ENCODE results near the gene CCNT1.
"Not testable (repeated sequence)": the region's sequence is repeated elsewhere in the genome, so short reads cannot be mapped to it uniquely, and the experiment has no call there.

The CCNT1 gene

GRCh38 chr12:48716493-48717251, at the start of gene CCNT1:
Gene CCNT1 (minus strand): TSS chr12:48716707. CDS start chr12:48716675, 32 bp downstream.
- DNase-seq (ENCODE audit: low read depth, low spot score): peak; percentile 100

- DNase-seq (ENCODE audit: low read depth, low spot score): no peak
Measured at GRCh38 chr12:48765753-48766162, 49.3 kb upstream of the CCNT1 start.

GRCh38 chr12:48764521-48764920, 48.0 kb upstream of the CCNT1 start:
- no peak for DNase-seq (ENCODE audit: low read depth, low spot score)

- DNase-seq (ENCODE audit: low read depth, low spot score): peak; percentile 17
Measured at GRCh38 chr12:48758737-48759136, 42.2 kb upstream of the CCNT1 start.

- no peak for DNase-seq (ENCODE audit: low read depth, low spot score)
Measured at GRCh38 chr12:48758186-48758585, 41.7 kb upstream of the CCNT1 start.

GRCh38 chr12:48750769-48751356, 34.4 kb upstream of the CCNT1 start:
- no peak for DNase-seq (ENCODE audit: low read depth, low spot score)

GRCh38 chr12:48750215-48750614, 33.7 kb upstream of the CCNT1 start:
- no peak for DNase-seq (ENCODE audit: low read depth, low spot score)

- peak; percentile 15 for DNase-seq (ENCODE audit: low read depth, low spot score)
Measured at GRCh38 chr12:48744251-48745008, 27.9 kb upstream of the CCNT1 start.

- DNase-seq (ENCODE audit: low read depth, low spot score): no peak
Measured at GRCh38 chr12:48739618-48740269, 23.2 kb upstream of the CCNT1 start.

GRCh38 chr12:48736456-48736855, 19.9 kb upstream of the CCNT1 start:
- no peak for DNase-seq (ENCODE audit: low read depth, low spot score)

- DNase-seq (ENCODE audit: low read depth, low spot score): no peak
Measured at GRCh38 chr12:48728807-48729206, 12.3 kb upstream of the CCNT1 start.

- DNase-seq (ENCODE audit: low read depth, low spot score): not testable (repeated sequence)
Measured at GRCh38 chr12:48720737-48721136, 4.2 kb upstream of the CCNT1 start.

GRCh38 chr12:48720171-48720570, 3.7 kb upstream of the CCNT1 start:
- not testable (repeated sequence) for DNase-seq (ENCODE audit: low read depth, low spot score)

- not testable (repeated sequence) for DNase-seq (ENCODE audit: low read depth, low spot score)
Measured at GRCh38 chr12:48719002-48719401, 2.5 kb upstream of the CCNT1 start.

- peak; percentile 14 for DNase-seq (ENCODE audit: low read depth, low spot score)
Measured at GRCh38 chr12:48717252-48717695, 767 bp upstream of the CCNT1 start.

- DNase-seq (ENCODE audit: low read depth, low spot score): no peak
Measured at GRCh38 chr12:48716168-48716492, 377 bp downstream of the CCNT1 start.

- DNase-seq (ENCODE audit: low read depth, low spot score): no peak
Measured at GRCh38 chr12:48712209-48712608, 4.3 kb downstream of the CCNT1 start.

GRCh38 chr12:48698822-48699221, 17.7 kb downstream of the CCNT1 start:
- not testable (repeated sequence) for DNase-seq (ENCODE audit: low read depth, low spot score)

GRCh38 chr12:48696626-48697025, 19.9 kb downstream of the CCNT1 start:
- DNase-seq (ENCODE audit: low read depth, low spot score): no peak

- DNase-seq (ENCODE audit: low read depth, low spot score): no peak
Measured at GRCh38 chr12:48695859-48696258, 20.6 kb downstream of the CCNT1 start.

- no peak for DNase-seq (ENCODE audit: low read depth, low spot score)
Measured at GRCh38 chr12:48694038-48694437, 22.5 kb downstream of the CCNT1 start.

- DNase-seq (ENCODE audit: low read depth, low spot score): no peak
Measured at GRCh38 chr12:48693572-48693971, 22.9 kb downstream of the CCNT1 start.
